ENCODE measurements around the gene SIGLEC10. TPM values are rescaled to one million over a fixed set of nuclear protein-coding genes. Genes with fewer than 3 reads are reported as not detected.

SIGLEC10 gene
- total RNA-seq, 1 donor from 2014 or later: not detected

GRCh38 chr19:51441410-51442390 lies 24.3 kb upstream of the SIGLEC10 start:
- peaks cover 2% of the 10 kb centered on the region for H3K9me3 Mint-ChIP-seq (ENCODE audit: unreplicated experiment)
- H3K9ac ChIP-seq (ENCODE audit: low read length): no peak overlapping the region
- FAIRE-seq: no peak
- H4K20me1 ChIP-seq (ENCODE audit: insufficient read depth, low read length): no peaks in the 10 kb centered on the region
- no peak for DNase-seq (ENCODE audit: low read depth)
- peaks cover 26% of the 10 kb centered on the region for H3K27me3 Mint-ChIP-seq (ENCODE audit: low read depth, unreplicated experiment)
- TF ChIP-seq CTCF (IDR thresholded peaks at IDR 0.05; ENCODE audit: insufficient read depth, low read depth, low read length) (no peak), EZH2 (IDR thresholded peaks at IDR 0.05; ENCODE audit: insufficient read depth, low read length) (no peak)
- H3K4me1 Mint-ChIP-seq (ENCODE audit: low read depth, unreplicated experiment): peaks cover 7% of the 10 kb centered on the region
- H3K9me3 ChIP-seq (ENCODE audit: insufficient read depth, low read depth, low read length): no peaks in the 10 kb centered on the region
- H3K4me3 ChIP-seq (ENCODE audit: insufficient read depth, low read depth, low read length): no peak overlapping the region
- no peaks in the 10 kb centered on the region for H3K27me3 ChIP-seq (ENCODE audit: insufficient read depth, low read length)
- H3K79me2 ChIP-seq (ENCODE audit: insufficient read depth, low read length): no peaks in the 10 kb centered on the region
- H2AFZ ChIP-seq (ENCODE audit: low read depth, low read length): no peak overlapping the region
- no peak overlapping the region for H3K27ac ChIP-seq (ENCODE audit: low read depth, low read length)
- H3K4me3 Mint-ChIP-seq (ENCODE audit: unreplicated experiment): no peak overlapping the region
- no peaks in the 10 kb centered on the region for H3K36me3 Mint-ChIP-seq (ENCODE audit: low read depth, unreplicated experiment)
- H3K27ac Mint-ChIP-seq (ENCODE audit: unreplicated experiment): no peak overlapping the region
- no peak overlapping the region for H3K4me2 ChIP-seq (ENCODE audit: low read length)
- no peaks in the 10 kb centered on the region for H3K4me1 ChIP-seq (ENCODE audit: insufficient read depth, low read length)
- H3K36me3 ChIP-seq (ENCODE audit: insufficient read depth, low read length): no peaks in the 10 kb centered on the region

- Histone ChIP-seq H3K9ac (ENCODE audit: low read length) (no peak overlapping the region), H3K79me2 (ENCODE audit: insufficient read depth, low read length) (no peaks in the 10 kb centered on the region), H3K4me2 (ENCODE audit: low read length) (no peak overlapping the region), H2AFZ (ENCODE audit: low read depth, low read length) (no peak overlapping the region), H4K20me1 (ENCODE audit: insufficient read depth, low read length) (no peaks in the 10 kb centered on the region), H3K36me3 (ENCODE audit: insufficient read depth, low read length) (no peaks in the 10 kb centered on the region), H3K27me3 (ENCODE audit: insufficient read depth, low read length) (no peaks in the 10 kb centered on the region), H3K4me3 (ENCODE audit: insufficient read depth, low read depth, low read length) (no peak overlapping the region), H3K27ac (ENCODE audit: low read depth, low read length) (no peak overlapping the region), H3K9me3 (ENCODE audit: insufficient read depth, low read depth, low read length) (no peaks in the 10 kb centered on the region), H3K4me1 (ENCODE audit: insufficient read depth, low read length) (no peaks in the 10 kb centered on the region)
- no peak for TF ChIP-seq EZH2 (IDR thresholded peaks at IDR 0.05; ENCODE audit: insufficient read depth, low read length)
- TF ChIP-seq CTCF (IDR thresholded peaks at IDR 0.05; ENCODE audit: insufficient read depth, low read depth, low read length): no peak
- no peaks in the 10 kb centered on the region for H3K36me3 Mint-ChIP-seq (ENCODE audit: low read depth, unreplicated experiment)
- peaks cover 7% of the 10 kb centered on the region for H3K4me1 Mint-ChIP-seq (ENCODE audit: low read depth, unreplicated experiment)
- H3K4me3 Mint-ChIP-seq (ENCODE audit: unreplicated experiment): no peak overlapping the region
- H3K27ac Mint-ChIP-seq (ENCODE audit: unreplicated experiment): no peak overlapping the region
- DNase-seq (ENCODE audit: low read depth) (no peak), FAIRE-seq (no peak)
- peaks cover 34% of the 10 kb centered on the region for H3K27me3 Mint-ChIP-seq (ENCODE audit: low read depth, unreplicated experiment)
- H3K9me3 Mint-ChIP-seq (ENCODE audit: unreplicated experiment): peaks cover 2% of the 10 kb centered on the region
These were observed 23.5 kb upstream of the SIGLEC10 start for GRCh38 chr19:51440846-51441409.

All from astrocyte (in vitro differentiated cells and primary cell).